Epithelial cell of prostate (primary cell): ENCODE data around the gene MOCS3.

Experiments used
- DNase-seq: peaks from one replicate; pipeline ENCODE4 v3.0.0-alpha.2; 2011; ENCODE audit warnings: low read depth, low spot score
- H3K27ac ChIP-seq: fragments of 450-650 bp; 2 replicates; pipeline ENCODE4 v1.5.1; 2017; ENCODE audit warnings: mild to moderate bottlenecking

The MOCS3 gene

DNA sequence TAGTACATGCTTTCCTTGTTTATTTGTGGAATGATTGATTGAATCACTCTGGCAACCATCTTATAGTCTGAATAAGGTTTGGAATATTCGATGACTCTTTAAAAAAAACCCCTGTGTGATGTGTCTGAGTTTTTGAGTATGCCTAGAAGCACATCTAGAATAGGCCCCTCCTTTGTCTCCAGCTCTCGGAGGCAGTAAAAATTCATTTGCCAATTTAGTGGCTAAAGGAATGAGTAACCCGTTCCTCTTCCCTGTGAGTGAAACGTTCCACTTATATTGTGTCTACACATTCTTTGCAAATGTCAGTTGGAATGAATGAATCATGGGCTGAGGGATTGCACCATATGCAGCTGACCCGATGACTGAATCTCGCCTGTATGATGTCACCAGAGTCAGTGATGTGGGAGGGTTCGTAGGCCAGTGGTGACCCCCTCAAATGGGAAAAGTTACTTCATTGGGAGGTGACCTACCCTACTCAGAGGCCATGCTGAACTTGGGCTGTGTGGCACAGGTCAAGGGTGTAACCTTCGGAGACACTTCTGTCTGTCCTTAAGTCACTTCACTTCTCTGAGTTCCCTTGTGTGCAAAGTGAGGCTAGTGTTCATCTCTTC, 21.6 kb downstream of the MOCS3 start:
- DNase-seq = peak; percentile 97
- peak overlapping the region; percentile 75 for H3K27ac ChIP-seq

DNA sequence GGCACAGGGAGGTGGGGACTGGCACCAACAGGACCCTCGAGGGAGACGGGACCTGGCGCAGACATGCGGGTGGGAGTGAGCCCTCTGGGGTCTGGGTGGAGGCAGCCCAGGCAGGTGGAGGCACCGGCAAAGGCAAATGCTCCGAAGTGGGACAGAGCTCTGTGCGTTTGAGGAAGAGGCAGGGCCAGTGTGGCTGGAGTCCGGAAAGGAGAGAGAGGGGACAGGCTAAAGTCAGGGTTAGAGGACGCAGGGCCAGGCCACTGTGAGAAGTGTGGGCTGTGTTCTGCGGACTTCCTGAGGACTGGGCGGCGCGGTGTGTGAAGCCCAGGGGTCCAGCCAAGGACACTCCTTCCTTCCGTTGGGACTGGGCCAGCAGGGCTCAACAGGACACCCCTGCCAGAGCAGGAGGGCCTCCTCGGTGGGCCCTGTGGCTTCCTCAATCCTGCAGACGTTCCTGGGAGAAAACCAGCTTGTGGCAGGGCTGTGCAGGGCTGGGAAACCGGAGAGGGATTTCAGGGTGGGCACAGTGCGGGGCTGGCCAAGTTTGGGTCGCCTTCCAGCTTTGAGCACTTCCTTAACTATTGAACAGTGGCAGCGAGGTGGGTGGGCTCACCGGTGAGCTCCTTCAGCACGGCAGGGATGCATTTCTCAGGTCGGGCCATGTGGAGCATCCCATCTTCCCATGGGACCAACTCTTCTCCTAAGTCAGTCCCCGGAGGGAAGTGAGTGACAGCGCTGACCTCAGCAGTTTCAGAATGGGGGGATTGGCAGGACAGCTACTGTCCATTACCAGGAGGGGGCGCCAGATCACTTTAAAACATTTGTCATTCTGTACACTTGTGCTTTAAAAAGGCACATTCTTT, 22.5 kb downstream of the MOCS3 start:
- peak overlapping the region; percentile 75 for H3K27ac ChIP-seq
- DNase-seq = no peak

DNA sequence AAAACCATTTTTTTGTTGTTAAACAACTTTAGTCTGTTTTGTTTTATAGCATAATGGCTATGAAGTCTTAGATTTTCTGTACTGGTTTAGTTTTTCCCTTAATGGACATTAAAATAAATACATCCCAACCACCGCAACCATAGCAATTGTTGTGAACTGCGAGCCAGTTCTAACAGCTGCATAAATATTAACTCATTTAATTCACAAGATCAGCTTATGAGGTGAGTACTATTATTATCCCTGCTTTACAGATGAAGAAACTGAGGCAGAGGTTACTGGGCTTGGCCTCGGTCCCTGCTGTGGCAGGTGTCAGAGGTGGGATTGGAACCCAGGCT, 23.1 kb downstream of the MOCS3 start:
- peak overlapping the region; percentile 29 for H3K27ac ChIP-seq
- no peak for DNase-seq

DNA sequence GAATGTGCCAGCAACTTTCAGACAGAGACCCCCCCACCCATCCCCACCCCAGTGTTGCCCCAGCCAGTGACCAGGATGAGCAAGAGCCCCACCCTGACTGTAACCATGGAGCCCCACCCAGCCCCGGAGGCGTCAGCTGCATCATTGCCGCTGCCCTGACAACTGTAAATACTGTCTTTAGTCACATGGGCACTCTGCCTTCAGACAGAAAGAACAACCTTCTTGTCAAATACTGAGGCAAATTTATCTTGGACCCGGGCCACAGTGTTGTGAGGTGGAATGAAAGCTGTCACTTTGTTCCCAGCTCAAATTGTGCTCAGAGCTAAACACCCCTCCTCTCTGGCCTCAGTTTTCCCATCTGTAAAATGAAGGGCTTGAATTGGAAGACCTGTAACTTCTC, 23.7 kb downstream of the MOCS3 start:
- DNase-seq = peak; percentile 72
- H3K27ac ChIP-seq = peak overlapping the region; percentile 29

DNA sequence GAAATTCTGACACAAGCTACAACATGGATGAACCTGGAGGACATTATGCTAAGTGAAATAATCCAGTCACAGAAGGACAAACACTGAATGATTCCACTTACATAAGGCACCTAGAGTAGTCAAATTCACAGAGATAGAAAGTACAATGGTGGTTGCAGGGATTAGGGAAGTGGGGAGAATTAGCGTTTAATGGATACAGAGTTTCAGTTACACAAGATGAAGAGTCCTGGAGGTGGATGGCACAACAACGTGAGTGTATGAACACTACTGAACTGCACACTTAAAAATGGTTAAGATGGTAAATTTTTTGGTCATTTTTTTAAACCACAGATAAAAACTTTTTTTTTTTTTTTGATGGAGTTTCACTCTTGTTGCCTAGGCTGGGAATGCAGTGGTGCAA, 24.7 kb downstream of the MOCS3 start:
- H3K27ac ChIP-seq = no peak overlapping the region
- DNase-seq = no peak

DNA sequence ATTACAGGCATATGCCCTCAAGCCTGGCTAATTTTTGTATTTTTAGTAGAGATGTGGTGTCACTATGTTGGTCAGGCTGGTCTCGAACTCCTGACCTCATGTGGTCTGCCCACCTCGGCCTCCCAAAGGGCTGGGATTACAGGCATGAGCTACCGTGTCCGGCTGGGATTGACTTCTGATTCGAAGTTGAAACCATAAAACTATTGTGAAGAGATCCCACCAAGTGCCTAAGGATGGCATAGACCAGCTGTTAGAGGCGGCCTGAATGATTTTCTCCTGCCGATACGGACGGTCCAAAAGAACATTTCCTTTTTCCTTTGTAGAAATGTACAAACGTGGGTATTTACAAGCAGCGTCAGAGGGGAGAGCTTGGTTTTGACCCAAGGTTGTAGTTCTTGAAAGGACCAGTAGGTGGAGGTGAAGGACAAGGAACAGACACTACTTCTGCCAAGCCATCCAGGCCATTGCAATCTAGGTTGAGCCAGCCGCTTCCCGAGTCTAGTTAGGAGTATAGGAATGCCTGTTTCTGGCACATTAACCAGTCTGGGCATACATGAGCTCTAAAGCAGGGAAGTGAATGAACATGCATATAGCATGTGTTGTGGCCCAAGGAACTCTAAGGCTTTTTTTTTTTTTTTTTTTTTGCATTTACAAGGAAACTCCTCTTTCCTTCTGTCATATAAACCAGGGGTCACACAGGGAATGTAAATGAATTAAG, 29.0 kb downstream of the MOCS3 start:
- H3K27ac ChIP-seq = no peak overlapping the region
- peak; percentile 27 for DNase-seq

DNA sequence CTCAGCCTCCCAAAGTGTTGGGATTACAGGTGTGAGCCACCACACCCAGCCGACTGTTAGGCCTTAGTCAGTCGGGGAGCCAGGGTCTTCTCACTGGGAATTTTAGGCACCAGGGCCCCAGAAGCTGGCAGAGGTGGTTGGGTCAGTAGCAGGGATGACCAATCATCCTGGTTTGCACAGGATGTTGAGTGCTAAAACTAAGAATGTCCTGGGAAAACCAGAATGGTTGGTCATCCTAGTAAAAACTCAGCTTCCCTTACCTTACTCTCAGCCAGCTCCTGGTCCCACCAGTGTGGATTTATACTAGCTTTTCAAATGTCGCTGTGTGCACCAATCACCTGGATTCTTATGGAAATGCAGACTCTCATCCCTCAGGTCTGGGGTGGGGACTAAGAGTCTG, 32.5 kb downstream of the MOCS3 start:
- no peak for DNase-seq
- H3K27ac ChIP-seq = peak overlapping the region; percentile 79

DNA sequence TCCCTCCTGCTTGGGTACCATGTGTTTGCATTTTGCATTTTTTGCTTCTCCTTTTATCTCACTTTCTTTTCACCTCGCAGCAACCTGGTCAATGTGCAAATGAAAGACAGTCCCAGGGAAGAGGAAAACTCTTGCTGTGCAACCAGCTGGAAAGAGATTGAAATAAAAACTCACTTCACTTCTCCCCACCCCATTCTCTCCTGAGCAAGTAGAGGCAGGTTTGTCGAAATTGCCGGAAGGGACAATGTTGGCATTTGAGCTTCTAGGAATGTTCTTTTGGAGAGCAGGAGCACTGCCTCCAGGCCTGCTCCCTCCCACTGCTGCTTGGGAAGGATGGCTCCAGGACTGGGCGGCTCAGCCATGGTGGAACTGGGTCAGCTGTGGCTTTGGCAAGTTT, 33.7 kb downstream of the MOCS3 start:
- peak; percentile 37 for DNase-seq
- peak overlapping the region; percentile 79 for H3K27ac ChIP-seq

DNA sequence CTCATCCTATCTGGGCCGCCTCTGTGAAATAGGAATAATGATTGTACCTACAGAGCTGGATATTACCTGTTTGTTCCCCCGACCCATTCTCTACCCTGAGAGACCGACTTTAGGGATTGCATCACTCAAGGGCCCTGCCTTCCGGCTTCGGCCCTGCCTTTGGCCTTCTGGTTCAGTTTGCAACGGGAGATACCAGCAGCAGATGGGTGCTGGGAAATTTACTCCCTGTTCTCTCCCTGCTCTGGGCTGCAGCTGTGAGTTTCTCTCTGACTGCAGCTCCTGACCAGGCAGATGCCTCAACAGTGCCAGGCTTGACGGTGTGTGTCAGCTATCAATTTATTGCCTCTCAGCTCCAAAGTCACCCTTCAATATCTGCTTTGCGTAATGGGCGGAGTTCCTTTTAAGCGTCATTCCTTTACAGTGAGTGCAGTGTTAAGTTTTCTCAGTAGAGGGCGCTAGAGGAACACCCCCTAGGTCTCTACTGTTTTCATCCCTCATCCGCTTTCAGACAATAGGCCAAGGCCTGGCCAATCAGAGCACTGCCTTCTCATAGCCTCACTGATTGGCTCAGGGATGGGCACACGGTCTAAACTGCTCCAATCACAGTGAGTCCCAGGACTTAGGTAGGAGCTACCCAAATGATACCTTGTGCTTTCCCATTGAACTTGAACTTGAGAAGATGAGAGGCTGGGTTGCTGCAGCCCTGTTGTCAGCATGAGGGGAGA, 34.3 kb downstream of the MOCS3 start:
- DNase-seq = peak; percentile 52
- peak overlapping the region; percentile 79 for H3K27ac ChIP-seq

DNA sequence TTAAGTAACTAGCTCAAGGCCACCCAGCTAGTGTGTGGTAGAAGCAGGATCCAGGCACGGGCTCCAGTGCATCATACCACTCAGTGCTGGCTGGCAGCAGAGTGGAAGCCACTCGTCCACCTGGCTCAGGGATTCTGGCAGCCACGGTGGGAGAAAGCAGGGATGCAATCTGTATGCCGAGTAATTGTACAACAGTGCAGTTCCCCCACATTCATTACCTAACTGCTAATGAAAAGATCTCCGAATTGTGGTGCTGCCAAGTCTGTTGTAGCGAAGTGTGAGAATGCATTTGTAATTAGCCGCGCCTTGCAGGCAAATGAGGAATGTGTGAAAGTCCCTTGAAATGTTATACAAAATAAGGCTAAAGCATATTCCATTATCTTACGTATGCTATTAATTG, 35.3 kb downstream of the MOCS3 start:
- no peak for DNase-seq
- no peak overlapping the region for H3K27ac ChIP-seq

DNA sequence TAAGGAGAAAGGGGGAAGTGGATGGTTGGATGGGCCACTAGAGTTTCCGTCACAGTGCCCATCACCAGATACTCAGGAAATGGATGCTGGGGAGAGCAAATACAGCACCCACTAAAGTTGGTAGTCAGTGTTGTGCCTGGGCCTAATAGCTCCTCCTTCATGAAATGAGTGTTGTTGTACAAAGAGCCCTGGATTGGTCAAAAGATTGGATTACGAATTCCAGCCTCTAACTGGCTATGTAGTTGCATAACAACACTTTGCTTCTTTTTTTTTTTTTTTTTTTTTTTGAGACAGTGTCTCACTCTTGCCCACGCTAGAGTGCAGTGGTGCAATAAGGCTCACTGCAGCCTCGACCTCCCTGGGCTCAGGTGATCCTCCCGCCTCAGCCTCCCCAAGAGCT, 36.9 kb downstream of the MOCS3 start:
- no peak for DNase-seq

DNA sequence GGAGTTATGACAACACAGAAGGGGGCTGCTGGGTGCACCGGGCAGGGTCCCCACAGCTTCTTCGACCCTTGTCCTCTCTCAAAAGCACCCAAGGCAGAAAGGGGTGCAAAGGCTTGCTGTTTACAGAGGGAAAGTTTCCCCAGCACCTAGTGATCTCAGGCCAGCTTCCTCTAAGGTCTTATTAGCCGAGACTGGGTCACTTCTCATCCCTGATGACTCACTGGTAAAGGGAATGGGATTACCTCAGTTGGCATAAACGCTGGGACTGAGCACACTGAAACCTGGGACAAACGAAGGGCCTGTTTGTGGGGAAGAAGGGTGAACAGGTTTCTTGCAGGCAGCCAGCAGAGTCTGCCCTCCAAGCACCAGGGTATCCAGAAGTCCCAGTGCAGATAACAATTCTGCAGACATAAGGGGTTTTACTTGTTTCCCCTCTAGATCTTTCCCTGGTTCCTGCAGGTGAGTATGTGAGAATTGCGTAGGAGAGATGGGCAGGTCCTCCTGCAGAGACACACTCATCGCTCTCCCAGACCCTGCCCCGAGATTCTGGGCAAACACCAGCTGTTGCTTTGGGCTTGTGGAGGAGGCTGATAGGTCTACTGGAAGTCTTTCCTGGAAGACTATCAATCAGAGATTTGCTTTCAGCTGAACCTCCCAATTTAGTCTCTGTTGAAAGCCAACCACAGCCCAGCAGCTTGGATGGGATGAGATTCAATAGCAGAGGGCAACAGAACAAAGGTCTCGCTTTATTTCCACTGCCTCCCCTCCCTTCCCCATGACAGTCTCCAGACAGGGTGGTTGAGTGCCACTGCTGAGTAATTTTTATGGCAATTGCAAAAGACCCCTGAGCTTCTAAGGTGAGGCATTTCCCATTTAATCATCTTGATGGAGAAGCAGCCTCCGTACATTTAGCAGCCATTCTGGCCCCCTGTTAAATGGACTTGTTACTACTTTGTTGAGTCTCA, 38.6 kb downstream of the MOCS3 start:
- DNase-seq = no peak
- no peak overlapping the region for H3K27ac ChIP-seq

More for the DNA sequence above, 36.9 kb downstream of the MOCS3 start:
- H3K27ac ChIP-seq = no peak overlapping the region

DNA sequence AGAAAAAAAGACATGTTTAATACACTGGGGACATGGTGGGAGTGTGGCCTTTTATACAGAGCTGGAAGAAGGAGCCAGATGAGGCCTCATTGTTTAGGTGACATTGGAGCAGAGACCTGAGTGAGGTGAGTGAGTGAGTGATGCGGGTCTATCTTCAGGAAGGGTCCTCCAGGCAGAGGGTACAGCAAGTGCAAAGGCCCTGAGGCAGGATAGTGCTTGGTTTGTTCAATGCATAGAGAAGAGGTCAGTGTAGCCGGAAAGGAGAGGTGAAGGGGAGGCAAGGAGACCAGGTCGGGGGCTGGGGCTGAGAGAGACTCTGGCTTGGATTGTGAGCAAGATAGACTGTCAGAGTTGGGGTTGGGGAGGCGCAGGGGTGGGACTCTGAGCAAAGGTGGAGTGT, 40.7 kb downstream of the MOCS3 start:
- no peak for DNase-seq
- H3K27ac ChIP-seq = no peak overlapping the region

DNA sequence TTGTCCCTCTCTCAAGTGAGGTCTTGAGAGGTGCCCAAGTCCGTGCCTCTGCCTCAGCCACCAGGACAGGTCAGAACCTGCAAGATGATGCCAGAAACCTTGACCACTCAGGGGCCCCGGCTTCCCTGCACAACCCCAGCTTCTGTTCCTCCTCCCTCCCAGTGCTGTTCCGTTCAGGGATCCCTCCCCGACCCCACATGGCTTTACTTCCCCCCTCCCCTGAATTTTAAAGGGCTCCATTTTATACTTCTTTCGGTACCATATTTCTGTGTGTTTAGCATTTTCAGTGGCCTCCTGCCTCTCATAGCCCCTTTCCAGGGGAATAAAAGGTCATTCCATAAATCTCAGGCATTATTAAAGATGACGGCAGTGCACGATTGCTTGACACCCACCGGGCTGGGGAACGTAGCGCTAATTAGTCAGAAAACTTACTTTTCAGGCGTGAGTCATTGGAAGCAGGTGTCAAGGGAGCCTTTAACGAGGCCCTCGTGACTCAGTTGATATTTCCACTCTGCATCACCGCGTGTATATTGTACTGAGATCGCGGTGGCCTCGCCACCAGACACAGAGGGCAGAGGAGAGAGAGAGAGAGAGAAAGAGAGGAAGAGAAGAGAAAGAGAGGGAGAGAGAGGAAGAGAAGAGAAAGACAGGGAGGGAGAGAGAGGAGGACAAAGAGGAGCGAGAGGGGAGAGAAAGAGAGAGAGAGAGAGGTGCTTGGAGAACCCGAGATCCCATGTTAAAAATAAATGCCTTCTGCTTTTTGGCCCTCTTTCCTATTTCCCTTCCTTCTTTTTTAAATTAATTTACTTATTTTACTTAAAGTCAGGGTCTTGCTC, 43.0 kb downstream of the MOCS3 start:
- no peak overlapping the region for H3K27ac ChIP-seq
- DNase-seq = no peak

DNA sequence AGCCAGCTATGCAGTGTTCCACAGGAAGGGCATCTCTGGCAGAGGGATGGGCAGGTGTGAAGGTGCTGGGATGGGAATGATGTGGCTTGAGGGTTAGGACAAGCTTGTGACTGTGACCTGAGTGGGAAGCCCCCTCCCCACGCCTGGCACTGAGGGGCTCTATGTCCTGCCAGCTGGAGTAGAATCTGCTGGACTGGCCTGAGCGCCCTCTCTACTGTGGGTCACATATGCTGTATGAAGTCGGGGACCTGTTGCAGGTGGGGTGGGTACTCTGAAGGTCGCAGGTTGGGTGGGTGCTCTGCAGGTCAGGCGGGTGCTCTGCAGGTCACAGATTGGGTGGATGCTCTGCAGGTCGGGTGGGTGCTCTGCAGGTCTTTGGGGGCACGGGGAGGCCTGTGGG, 44.0 kb downstream of the MOCS3 start:
- no peak overlapping the region for H3K27ac ChIP-seq

DNA sequence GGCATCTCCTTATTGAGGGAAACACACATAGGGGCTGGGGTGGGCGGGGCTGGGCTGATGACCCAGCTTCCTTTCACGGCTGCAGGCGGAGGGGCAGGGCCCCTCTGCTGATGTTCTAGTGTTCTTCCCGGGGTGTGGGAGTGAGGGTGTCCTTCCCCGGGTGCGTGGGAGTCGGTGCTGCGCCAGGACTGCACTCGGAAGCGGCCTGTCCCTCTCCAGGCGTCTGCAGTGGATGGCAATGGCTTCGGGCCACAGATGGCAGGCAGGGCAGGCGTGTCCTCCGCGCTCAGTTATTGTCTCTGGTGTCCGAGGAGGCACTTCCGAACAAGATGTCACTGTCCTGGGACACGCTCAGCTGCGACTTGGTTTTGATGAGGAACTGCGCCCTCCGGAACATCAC, 45.1 kb downstream of the MOCS3 start:
- DNase-seq = no peak
- H3K27ac ChIP-seq = no peak overlapping the region

More for the DNA sequence above, 44.0 kb downstream of the MOCS3 start:
- no peak for DNase-seq

DNA sequence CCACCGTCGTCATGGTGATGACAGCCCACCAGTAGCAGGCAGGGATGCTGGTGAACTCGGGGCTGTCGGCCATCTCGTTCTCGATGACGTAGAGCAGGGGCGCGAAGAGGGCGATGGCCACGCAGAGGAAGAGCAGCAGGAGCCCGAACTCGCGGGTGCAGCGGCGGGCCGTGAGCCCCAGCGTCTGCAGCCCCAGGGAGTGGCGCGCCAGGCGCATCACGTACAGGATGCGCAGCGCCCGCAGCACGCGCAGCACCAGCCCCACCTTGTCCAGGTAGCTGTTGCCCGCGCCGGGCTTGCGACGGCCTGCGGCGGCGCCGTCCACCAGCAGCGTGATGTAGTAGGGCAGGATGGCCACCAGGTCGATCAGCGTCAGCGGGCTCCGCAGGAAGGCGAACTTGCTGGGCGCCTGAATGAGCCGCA, 45.7 kb downstream of the MOCS3 start:
- DNase-seq = no peak

DNA sequence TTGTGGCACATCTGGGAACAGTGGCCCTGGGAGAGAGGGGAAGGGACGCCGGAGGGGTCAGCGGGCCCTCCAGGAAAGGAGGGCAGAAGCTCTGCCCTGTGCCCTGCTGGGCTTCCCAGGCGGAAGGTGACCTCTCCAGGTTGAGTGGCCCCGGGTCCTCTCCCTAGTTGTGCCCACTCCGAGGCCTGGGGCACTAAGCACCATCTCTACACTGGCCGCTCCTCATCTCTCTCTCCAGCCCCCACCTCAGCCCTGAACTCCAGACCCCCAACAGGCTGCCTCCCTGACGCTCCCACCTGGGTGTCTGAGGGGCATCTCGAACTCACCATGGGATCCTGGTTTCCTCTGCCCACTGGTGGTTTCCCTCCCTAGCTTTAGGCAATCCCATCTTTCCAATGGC, 46.2 kb downstream of the MOCS3 start:
- no peak overlapping the region for H3K27ac ChIP-seq
- DNase-seq = no peak

More for the DNA sequence above, 45.7 kb downstream of the MOCS3 start:
- H3K27ac ChIP-seq = no peak overlapping the region

DNA sequence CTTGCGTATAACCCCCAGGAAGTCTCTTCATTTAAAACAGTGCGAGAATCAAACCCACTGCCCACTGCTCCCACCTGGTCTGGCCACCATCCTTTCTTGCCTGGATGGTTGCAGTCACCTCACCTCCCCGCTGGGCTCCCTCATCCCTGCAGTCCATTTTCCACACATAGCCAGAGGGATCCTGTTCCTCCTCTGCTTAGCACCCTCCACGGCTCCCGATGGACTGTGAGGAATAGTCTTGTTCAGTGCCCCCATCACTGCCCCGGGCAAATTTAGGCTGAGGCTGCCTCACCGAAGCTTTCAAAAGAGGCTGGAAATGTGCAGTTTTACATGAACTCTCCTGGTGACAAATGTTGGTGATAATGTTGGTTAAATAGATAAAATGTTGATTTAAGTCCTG, 46.6 kb downstream of the MOCS3 start:
- no peak for DNase-seq
- H3K27ac ChIP-seq = no peak overlapping the region
